ENCODE results near the gene ZP1. TPM values are rescaled to one million over a fixed set of nuclear protein-coding genes. Genes with fewer than 3 reads are reported as not detected.
A peak's percentile ranks its signal among the peaks of the same experiment; 100 is the strongest.

ZP1 gene
- total RNA-seq, 5 donors from 2014 or later (not counting 1 experiment from before 2014, with no cell fraction given): 0.20 to 1.0 TPM; not detected in 3

DNA sequence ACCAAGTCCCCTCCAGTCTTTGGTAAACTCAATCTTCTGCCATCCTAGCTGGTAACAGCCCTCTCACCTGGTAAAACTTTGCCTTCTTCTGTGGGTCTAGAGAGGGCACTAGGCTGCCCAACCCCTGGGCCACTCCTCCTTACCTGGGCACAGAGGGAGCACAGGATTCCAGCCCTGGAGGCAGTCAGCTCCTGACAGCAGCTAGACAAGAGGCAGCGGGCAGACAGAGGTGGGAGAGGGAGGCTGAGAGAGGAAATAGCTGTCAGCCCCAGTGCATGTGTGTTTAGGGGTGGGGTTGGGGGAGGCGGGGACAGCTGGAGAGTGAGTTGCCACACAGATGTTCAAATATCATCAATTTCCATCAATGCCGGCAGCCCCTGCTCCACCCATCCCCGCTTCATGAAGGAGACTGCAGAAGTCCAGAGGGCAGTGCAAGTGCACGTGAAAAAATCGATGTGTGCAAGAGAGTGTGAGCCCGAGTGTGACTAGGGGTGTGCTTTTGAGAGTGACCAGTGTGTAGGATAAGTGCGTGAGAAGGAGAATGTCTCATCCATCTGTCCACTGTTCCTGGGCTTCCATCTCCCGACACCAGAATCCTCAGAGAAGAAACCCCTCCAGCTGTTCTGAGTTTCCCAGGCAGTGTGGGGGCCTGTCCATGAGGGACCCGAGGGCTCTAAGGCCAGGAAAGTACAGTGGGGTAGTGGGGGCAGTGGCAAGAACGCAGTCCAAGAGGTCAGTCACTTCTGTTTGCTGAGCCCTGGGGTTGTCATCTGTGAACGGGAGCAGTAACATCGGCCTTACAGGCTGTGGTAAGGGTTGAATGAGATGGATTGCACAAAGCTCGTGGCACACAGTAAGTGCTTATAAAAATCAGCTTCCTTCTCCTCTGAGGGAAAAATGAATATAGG, 11.4 kb upstream of the ZP1 start, which contains the start of gene PTGDR2:
Gene PTGDR2, minus strand, starts transcription at position 225 of the 908 bp plus-strand sequence. CDS start 2,228 bp downstream, outside the sequence.
- Mint-ChIP-seq H3K27me3 (no peaks in the 10 kb centered on the region), H3K36me3 (peaks cover 20% of the 10 kb centered on the region), H3K27ac (peak within 1 kb of the TSS in 1 of 2 donors; percentile 47), H3K4me1 (peaks cover 21 to 24% (median 23%) of the 10 kb centered on the region in 3 donors), H3K4me3 (peak within 1 kb of the TSS; percentile 29 to 70 (median 29)), H3K9me3 (no peaks in the 10 kb centered on the region)
- POLR2A ChIA-PET: interaction anchor here in 1 of 2 donors (0.6 kb wide), 1 partner anchor 77 kb away, joined by 3 read pairs; no protein-coding TSS in a partner anchor
- no peak within 1 kb of the TSS for H3K27ac ChIP-seq (ENCODE audit: low read length)
- no peaks in the 10 kb centered on the region for H3K9me3 ChIP-seq
- CTCF ChIA-PET: no interaction called here
- ATAC-seq (replicated peaks in 1 of 4) (peak in 3 of 4 experiments; percentile 50 to 68 (median 62)), DNase-seq (no peak)
- no peak within 1 kb of the TSS for H3K4me3 ChIP-seq (ENCODE audit: control insufficient read depth in 1 of 2, extremely low read depth in 1 of 2, low read length in 1 of 2)
- H3K4me1 ChIP-seq (ENCODE audit: control insufficient read depth in 1 of 2, extremely low read depth in 1 of 2, insufficient read depth in 2 of 2, low read length in 2 of 2): peaks cover 6 to 13% of the 10 kb centered on the region in 2 experiments
- peaks cover 5 to 9% of the 10 kb centered on the region in 2 donors for H3K36me3 ChIP-seq (ENCODE audit: control insufficient read depth in 2 of 2, extremely low read depth in 1 of 2, insufficient read depth in 1 of 2, low read length in 1 of 2)
- WGBS (ENCODE audit: insufficient coverage): 62% methylated on average over 6 of the region's 14 CpGs
- peaks cover 0 to 2% of the 10 kb centered on the region in 2 experiments for H3K27me3 ChIP-seq (replicated peaks in 1 of 2; ENCODE audit: control insufficient read depth in 2 of 2, extremely low read depth in 1 of 2, insufficient read depth in 2 of 2, low read length in 1 of 2)

DNA sequence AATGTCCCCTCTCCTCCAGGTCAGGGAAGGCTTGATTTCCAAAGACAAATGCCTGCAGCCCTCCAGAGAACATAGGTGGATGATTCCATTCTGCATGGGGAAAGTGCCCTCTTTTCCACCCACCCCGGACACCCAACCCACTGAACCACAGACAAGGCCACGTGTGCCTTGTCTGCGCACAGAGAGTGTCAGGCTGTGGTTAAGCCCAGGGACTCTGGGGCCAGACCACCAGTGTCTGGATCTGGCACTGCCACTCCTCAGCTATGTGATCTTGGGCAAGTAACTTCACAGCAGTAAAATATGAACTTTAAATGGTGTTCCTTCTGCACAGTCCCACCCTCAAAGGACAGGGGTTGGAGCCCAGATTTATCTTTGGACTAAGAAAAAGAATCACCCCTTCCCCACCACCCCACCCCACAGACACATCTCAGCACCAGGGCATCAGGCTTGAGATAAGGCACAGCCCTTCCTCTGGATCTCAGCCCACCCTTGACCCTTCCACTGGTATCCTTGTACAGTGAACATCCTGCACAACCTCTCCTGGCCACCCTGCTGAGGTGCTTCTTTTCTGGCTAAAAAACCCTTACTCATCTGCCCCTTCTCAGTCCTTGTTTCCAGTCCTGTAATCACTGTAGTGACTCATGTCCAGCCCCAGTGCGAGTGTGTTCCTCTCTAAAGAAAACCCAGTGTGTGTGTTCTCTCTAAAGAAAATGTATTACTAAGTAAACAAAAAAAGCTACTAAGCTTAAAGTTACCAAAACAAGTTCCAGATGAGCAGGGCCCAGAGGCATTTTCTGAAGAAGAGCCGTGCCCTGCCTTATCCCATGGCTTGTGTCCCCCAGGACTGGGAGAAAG, 9.7 kb upstream of the ZP1 start:
- Mint-ChIP-seq H3K4me1 (peaks cover 21 to 24% (median 23%) of the 10 kb centered on the region in 3 donors), H3K27ac (peak overlapping the region; percentile 36 to 65), H3K36me3 (peaks cover 8% of the 10 kb centered on the region), H3K27me3 (no peaks in the 10 kb centered on the region), H3K4me3 (no peak overlapping the region), H3K9me3 (no peaks in the 10 kb centered on the region)
- ATAC-seq (replicated peaks in 1 of 4) (no peak), DNase-seq (no peak)
- Histone ChIP-seq H3K4me1 (ENCODE audit: control insufficient read depth in 1 of 2, extremely low read depth in 1 of 2, insufficient read depth in 2 of 2, low read length in 2 of 2) (peaks cover 6 to 13% of the 10 kb centered on the region in 2 experiments), H3K9me3 (no peaks in the 10 kb centered on the region), H3K27me3 (replicated peaks in 1 of 2; ENCODE audit: control insufficient read depth in 2 of 2, extremely low read depth in 1 of 2, insufficient read depth in 2 of 2, low read length in 1 of 2) (peaks cover 0 to 2% of the 10 kb centered on the region in 2 experiments), H3K36me3 (ENCODE audit: control insufficient read depth in 2 of 2, extremely low read depth in 1 of 2, insufficient read depth in 1 of 2, low read length in 1 of 2) (peaks cover 0 to 4% of the 10 kb centered on the region in 2 donors), H3K4me3 (ENCODE audit: control insufficient read depth in 1 of 2, extremely low read depth in 1 of 2, low read length in 1 of 2) (no peak overlapping the region), H3K27ac (ENCODE audit: low read length) (no peak overlapping the region)
- ChIA-PET POLR2A (no interaction called here), CTCF (no interaction called here)
- whole genome bisulfite sequencing (ENCODE audit: insufficient coverage): 63% methylated on average over 2 of the region's 5 CpGs

DNA sequence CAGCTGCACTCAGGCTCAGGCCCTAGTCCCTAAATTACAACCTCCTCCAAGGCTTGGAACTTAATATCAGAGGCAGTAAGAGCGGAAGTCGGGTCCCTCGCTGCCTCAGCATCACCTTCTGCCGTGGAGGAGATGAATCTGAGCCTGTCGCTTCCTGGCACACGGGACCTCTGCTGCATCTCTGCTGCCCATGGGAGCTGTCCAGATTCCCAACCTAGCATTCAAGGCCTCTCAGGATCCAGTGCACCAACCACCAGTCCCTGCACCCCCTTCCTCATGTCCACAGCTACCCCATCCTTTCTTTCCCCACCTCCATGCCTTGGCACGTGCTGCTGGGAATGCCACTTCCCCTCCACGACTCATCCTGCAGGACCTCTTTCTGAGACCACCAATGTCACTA, 9.1 kb upstream of the ZP1 start:
- POLR2A ChIA-PET: no interaction called here
- Histone ChIP-seq H3K36me3 (ENCODE audit: control insufficient read depth in 2 of 2, extremely low read depth in 1 of 2, insufficient read depth in 1 of 2, low read length in 1 of 2) (peaks cover 0 to 3% of the 10 kb centered on the region in 2 donors), H3K4me1 (ENCODE audit: control insufficient read depth in 1 of 2, extremely low read depth in 1 of 2, insufficient read depth in 2 of 2, low read length in 2 of 2) (peaks cover 6 to 13% of the 10 kb centered on the region in 2 experiments), H3K27ac (ENCODE audit: low read length) (no peak overlapping the region), H3K4me3 (ENCODE audit: control insufficient read depth in 1 of 2, extremely low read depth in 1 of 2, low read length in 1 of 2) (no peak overlapping the region), H3K27me3 (replicated peaks in 1 of 2; ENCODE audit: control insufficient read depth in 2 of 2, extremely low read depth in 1 of 2, insufficient read depth in 2 of 2, low read length in 1 of 2) (peaks cover 0 to 2% of the 10 kb centered on the region in 2 experiments), H3K9me3 (no peaks in the 10 kb centered on the region)
- no peaks in the 10 kb centered on the region for H3K27me3 Mint-ChIP-seq
- peak overlapping the region in 1 of 3 donors; percentile 36 for H3K4me3 Mint-ChIP-seq
- no peaks in the 10 kb centered on the region for H3K9me3 Mint-ChIP-seq
- H3K4me1 Mint-ChIP-seq: peaks cover 21 to 24% (median 23%) of the 10 kb centered on the region in 3 donors
- DNase-seq: no peak
- CTCF ChIA-PET: no interaction called here
- WGBS (ENCODE audit: insufficient coverage): 91% methylated on average over 7 of the region's 8 CpGs
- no peak for ATAC-seq (replicated peaks in 1 of 4)
- peak overlapping the region; percentile 36 to 80 for H3K27ac Mint-ChIP-seq
- peaks cover 6% of the 10 kb centered on the region for H3K36me3 Mint-ChIP-seq

DNA sequence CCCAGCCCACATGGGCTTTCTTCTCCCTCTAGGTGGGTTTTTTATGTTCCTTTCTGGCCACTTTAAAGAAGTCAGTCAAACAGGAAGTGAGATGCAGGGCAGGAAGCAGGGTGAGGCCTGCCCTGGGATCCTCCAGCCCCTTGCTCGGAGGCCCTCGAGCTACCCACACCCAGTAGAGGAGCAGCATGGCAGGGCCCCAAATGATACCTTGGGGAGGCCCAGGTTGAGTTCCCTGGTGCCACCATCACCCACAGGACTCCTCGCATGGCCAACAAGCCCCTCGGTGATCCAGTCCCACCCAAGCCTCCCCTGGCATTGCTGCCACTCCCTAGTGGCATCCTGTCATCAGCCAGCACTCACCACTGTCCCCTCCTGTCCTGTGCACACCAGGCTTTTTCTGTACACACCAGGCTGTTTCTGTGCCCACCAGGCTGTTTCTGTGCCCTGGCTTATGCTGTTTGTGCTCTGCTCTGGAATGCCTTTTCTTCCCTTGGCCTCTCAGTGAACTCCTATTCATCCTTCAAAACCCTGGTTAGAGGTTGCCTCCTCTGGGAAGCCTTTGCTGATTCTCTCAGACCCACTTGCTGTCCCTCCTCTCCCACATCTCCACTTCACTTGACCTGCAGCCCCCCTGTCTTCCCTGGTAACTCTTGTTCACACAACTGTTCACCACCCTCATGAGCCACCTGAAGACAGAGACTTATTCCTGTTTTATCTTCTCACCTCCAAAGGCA, 8.4 kb upstream of the ZP1 start:
- H3K4me1 Mint-ChIP-seq: peaks cover 21 to 24% (median 23%) of the 10 kb centered on the region in 3 donors
- ATAC-seq (replicated peaks in 1 of 4): peak; percentile 34 to 72 (median 54)

DNA sequence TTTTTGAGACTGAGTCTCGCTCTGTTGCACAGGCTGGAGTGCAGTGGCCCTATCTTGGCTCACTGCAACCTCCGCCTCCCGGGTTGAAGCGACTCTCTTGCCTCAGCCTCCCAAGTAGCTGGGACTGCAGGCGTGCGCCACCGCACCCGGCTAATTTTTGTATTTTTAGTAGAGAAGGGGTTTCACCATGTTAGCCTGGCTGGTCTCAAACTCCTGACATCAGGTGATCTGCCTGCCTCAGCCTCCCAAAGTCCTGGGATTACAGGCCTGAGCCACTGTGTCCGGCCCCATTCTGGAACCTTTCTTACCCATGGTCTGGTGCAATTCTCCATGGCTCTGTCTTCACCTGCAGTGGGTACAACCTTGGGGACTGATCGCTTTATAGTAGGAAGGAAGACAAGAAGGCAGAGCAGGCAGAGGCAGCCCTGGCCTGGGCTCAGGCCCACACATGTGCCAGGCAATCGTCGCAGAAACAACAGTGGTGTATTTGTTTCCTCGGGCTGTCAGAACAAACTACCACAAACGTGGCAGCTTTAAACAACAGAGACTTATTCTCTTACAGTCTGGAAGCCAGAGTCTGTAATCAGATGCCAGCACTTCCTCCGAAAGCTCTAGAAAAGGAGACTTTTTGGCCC, 7.6 kb upstream of the ZP1 start:
- H3K4me1 ChIP-seq (ENCODE audit: control insufficient read depth in 1 of 2, extremely low read depth in 1 of 2, insufficient read depth in 2 of 2, low read length in 2 of 2): peaks cover 6 to 13% of the 10 kb centered on the region in 2 experiments
- H3K36me3 ChIP-seq (ENCODE audit: control insufficient read depth in 2 of 2, extremely low read depth in 1 of 2, insufficient read depth in 1 of 2, low read length in 1 of 2): no peaks in the 10 kb centered on the region
- H3K4me3 ChIP-seq (ENCODE audit: control insufficient read depth in 1 of 2, extremely low read depth in 1 of 2, low read length in 1 of 2): no peak overlapping the region
- H3K9me3 ChIP-seq: no peaks in the 10 kb centered on the region
- Mint-ChIP-seq H3K9me3 (no peaks in the 10 kb centered on the region), H3K4me3 (peak overlapping the region in 1 of 3 donors; percentile 36), H3K36me3 (no peaks in the 10 kb centered on the region), H3K27ac (no peak overlapping the region), H3K27me3 (no peaks in the 10 kb centered on the region), H3K4me1 (peaks cover 21 to 24% (median 23%) of the 10 kb centered on the region in 3 donors)
- ChIA-PET CTCF (no interaction called here), POLR2A (interaction anchor here in 1 of 2 donors (0.7 kb wide), 1 partner anchor 290 kb away, joined by 10 read pairs; no protein-coding TSS in a partner anchor)
- WGBS (ENCODE audit: insufficient coverage): 75% methylated on average over 8 of the region's 15 CpGs
- no peak for DNase-seq
- no peak for ATAC-seq (replicated peaks in 1 of 4)
- H3K27me3 ChIP-seq (replicated peaks in 1 of 2; ENCODE audit: control insufficient read depth in 2 of 2, extremely low read depth in 1 of 2, insufficient read depth in 2 of 2, low read length in 1 of 2): peaks cover 0 to 2% of the 10 kb centered on the region in 2 experiments
- no peak overlapping the region for H3K27ac ChIP-seq (ENCODE audit: low read length)

More for the DNA sequence above, 8.4 kb upstream of the ZP1 start:
- Mint-ChIP-seq H3K27ac (peak overlapping the region; percentile 56 to 80), H3K4me3 (peak overlapping the region in 1 of 3 donors; percentile 36), H3K9me3 (no peaks in the 10 kb centered on the region), H3K27me3 (no peaks in the 10 kb centered on the region), H3K36me3 (peaks cover 3% of the 10 kb centered on the region)
- POLR2A ChIA-PET: no interaction called here
- CTCF ChIA-PET: no interaction called here
- Histone ChIP-seq H3K27ac (ENCODE audit: low read length) (no peak overlapping the region), H3K27me3 (replicated peaks in 1 of 2; ENCODE audit: control insufficient read depth in 2 of 2, extremely low read depth in 1 of 2, insufficient read depth in 2 of 2, low read length in 1 of 2) (peaks cover 0 to 2% of the 10 kb centered on the region in 2 experiments), H3K4me3 (ENCODE audit: control insufficient read depth in 1 of 2, extremely low read depth in 1 of 2, low read length in 1 of 2) (no peak overlapping the region), H3K9me3 (no peaks in the 10 kb centered on the region), H3K4me1 (ENCODE audit: control insufficient read depth in 1 of 2, extremely low read depth in 1 of 2, insufficient read depth in 2 of 2, low read length in 2 of 2) (peaks cover 6 to 13% of the 10 kb centered on the region in 2 experiments), H3K36me3 (ENCODE audit: control insufficient read depth in 2 of 2, extremely low read depth in 1 of 2, insufficient read depth in 1 of 2, low read length in 1 of 2) (no peaks in the 10 kb centered on the region)
- no peak for DNase-seq
- WGBS (ENCODE audit: insufficient coverage): 0% methylated on average over 2 of the region's 4 CpGs

Measured in T-cell (primary cell).